ENCODE results near the gene EIPR1. TPM values are rescaled to one million over a fixed set of nuclear protein-coding genes. Genes with fewer than 3 reads are reported as not detected.

EIPR1 gene
- total and polyA plus RNA-seq, 2 of the 13 experiments (the other 11 are each of a cell fraction or from before 2014, with no cell fraction given), result 70.0 to 96.3 TPM

DNA sequence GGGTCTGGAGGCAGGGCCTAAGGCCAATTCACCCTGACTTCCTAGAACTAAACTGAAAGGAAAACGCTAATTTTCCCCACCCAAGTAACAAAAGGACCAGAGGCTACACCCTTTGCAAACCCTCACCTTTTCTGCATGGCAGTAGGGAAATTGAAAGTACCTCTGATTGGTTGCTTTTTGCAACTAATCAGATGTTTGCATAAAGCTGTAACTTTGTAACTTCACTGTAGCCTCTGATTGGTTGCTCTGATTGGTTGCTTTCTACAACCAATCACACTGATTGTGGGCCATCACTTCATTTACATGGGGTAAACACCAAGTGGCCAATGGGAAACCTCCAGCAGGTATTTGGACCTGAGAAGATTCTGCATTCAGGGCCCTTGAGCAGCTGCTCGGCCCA, 20.8 kb downstream of the EIPR1 start:
- no peak overlapping the region for H3K4me3 ChIP-seq (replicated peaks in 1 of 3; ENCODE audit: insufficient read depth in 1 of 3, low read depth in 2 of 3, low read length in 3 of 3)
- FAIRE-seq (no peak), ATAC-seq (no peak), DNase-seq (ENCODE audit: low spot score) (no peak)
- WGBS (ENCODE audit: low lambda C conversion rate), result 100% methylated on average over 2 of the region's 2 CpGs
- TF ChIP-seq KAT8 (CRISPR knock-in tag; IDR thresholded peaks at IDR 0.05) (no peak), POGZ (CRISPR knock-in tag; IDR thresholded peaks at IDR 0.05) (no peak), ZSCAN29 (CRISPR knock-in tag; conservative IDR thresholded peaks at IDR 0.05) (no peak), PRPF4 (IDR thresholded peaks at IDR 0.05; ENCODE audit: low read depth, low read length, poor library complexity, severe bottlenecking) (no peak), NR1H2 (CRISPR knock-in tag; IDR thresholded peaks at IDR 0.05; ENCODE audit: borderline replicate concordance, low read depth) (no peak), ZNF468 (CRISPR knock-in tag; IDR thresholded peaks at IDR 0.05) (no peak), ZFP41 (CRISPR knock-in tag; IDR thresholded peaks at IDR 0.05; ENCODE audit: borderline replicate concordance) (no peak), NPAS2 (CRISPR knock-in tag; IDR thresholded peaks at IDR 0.05; ENCODE audit: borderline replicate concordance) (no peak), ZNF326 (CRISPR knock-in tag; IDR thresholded peaks at IDR 0.05; ENCODE audit: borderline replicate concordance) (no peak), PHF8 (CRISPR knock-in tag; IDR thresholded peaks at IDR 0.05) (no peak)
- TF ChIP-seq, protein P1, sequence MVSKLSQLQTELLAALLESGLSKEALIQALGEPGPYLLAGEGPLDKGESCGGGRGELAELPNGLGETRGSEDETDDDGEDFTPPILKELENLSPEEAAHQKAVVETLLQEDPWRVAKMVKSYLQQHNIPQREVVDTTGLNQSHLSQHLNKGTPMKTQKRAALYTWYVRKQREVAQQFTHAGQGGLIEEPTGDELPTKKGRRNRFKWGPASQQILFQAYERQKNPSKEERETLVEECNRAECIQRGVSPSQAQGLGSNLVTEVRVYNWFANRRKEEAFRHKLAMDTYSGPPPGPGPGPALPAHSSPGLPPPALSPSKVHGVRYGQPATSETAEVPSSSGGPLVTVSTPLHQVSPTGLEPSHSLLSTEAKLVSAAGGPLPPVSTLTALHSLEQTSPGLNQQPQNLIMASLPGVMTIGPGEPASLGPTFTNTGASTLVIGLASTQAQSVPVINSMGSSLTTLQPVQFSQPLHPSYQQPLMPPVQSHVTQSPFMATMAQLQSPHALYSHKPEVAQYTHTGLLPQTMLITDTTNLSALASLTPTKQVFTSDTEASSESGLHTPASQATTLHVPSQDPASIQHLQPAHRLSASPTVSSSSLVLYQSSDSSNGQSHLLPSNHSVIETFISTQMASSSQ (IDR thresholded peaks at IDR 0.05; ENCODE audit: low read depth), result no peak
- TF ChIP-seq, protein P1 (CRISPR knock-in tag; IDR thresholded peaks at IDR 0.05; ENCODE audit: borderline replicate concordance), result no peak
- TF ChIP-seq, protein P2, sequence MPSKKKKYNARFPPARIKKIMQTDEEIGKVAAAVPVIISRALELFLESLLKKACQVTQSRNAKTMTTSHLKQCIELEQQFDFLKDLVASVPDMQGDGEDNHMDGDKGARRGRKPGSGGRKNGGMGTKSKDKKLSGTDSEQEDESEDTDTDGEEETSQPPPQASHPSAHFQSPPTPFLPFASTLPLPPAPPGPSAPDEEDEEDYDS (CRISPR knock-in tag; IDR thresholded peaks at IDR 0.05), result no peak
- TF ChIP-seq, protein P3, sequence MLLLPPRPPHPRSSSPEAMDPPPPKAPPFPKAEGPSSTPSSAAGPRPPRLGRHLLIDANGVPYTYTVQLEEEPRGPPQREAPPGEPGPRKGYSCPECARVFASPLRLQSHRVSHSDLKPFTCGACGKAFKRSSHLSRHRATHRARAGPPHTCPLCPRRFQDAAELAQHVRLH (CRISPR knock-in tag; IDR thresholded peaks at IDR 0.05; ENCODE audit: borderline replicate concordance, low read depth), result no peak
- TF ChIP-seq, protein P4, sequence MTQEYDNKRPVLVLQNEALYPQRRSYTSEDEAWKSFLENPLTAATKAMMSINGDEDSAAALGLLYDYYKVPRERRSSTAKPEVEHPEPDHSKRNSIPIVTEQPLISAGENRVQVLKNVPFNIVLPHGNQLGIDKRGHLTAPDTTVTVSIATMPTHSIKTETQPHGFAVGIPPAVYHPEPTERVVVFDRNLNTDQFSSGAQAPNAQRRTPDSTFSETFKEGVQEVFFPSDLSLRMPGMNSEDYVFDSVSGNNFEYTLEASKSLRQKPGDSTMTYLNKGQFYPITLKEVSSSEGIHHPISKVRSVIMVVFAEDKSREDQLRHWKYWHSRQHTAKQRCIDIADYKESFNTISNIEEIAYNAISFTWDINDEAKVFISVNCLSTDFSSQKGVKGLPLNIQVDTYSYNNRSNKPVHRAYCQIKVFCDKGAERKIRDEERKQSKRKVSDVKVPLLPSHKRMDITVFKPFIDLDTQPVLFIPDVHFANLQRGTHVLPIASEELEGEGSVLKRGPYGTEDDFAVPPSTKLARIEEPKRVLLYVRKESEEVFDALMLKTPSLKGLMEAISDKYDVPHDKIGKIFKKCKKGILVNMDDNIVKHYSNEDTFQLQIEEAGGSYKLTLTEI (CRISPR knock-in tag; conservative IDR thresholded peaks at IDR 0.05), result no peak
- TF ChIP-seq, protein P5, sequence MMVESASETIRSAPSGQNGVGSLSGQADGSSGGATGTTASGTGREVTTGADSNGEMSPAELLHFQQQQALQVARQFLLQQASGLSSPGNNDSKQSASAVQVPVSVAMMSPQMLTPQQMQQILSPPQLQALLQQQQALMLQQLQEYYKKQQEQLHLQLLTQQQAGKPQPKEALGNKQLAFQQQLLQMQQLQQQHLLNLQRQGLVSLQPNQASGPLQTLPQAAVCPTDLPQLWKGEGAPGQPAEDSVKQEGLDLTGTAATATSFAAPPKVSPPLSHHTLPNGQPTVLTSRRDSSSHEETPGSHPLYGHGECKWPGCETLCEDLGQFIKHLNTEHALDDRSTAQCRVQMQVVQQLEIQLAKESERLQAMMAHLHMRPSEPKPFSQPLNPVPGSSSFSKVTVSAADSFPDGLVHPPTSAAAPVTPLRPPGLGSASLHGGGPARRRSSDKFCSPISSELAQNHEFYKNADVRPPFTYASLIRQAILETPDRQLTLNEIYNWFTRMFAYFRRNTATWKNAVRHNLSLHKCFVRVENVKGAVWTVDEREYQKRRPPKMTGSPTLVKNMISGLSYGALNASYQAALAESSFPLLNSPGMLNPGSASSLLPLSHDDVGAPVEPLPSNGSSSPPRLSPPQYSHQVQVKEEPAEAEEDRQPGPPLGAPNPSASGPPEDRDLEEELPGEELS (CRISPR knock-in tag; IDR thresholded peaks at IDR 0.05), result no peak
- no peaks in the 10 kb centered on the region for H4K20me1 ChIP-seq (ENCODE audit: insufficient read depth, low read length)
- POLR2A ChIA-PET, result no interaction called here
- H3K4me2 ChIP-seq (ENCODE audit: low read depth, low read length), result no peak overlapping the region
- intact Hi-C loops (cut with micrococcal nuclease; ENCODE audit: unreplicated experiment) (no loop called here), in situ Hi-C loops (cut with HindIII; ENCODE audit: extremely low pct_ligation_motif_present, low pct_unique_long_range_greater_than_20kb) (no loop called here)
- H3K4me1 ChIP-seq (ENCODE audit: insufficient read depth, low read length), result no peaks in the 10 kb centered on the region
- H3K79me2 ChIP-seq (ENCODE audit: insufficient read depth, low read length), result peaks cover 48% of the 10 kb centered on the region
- no TSS peak for BruUV-seq (replicated peaks)
- H3K27me3 ChIP-seq (ENCODE audit: control insufficient read depth in 1 of 2, insufficient read depth in 2 of 2, low read length in 2 of 2), result no peaks in the 10 kb centered on the region
- no peak overlapping the region for H3K9ac ChIP-seq (ENCODE audit: insufficient read depth, low read depth, low read length)
- H3K36me3 ChIP-seq (replicated peaks in 1 of 2; ENCODE audit: control insufficient read depth in 1 of 2, insufficient read depth in 2 of 2, low read length in 2 of 2), result peaks cover 5 to 24% of the 10 kb centered on the region in 2 experiments
- H3K27ac ChIP-seq (ENCODE audit: extremely low read length, insufficient read depth, low read length), result no peak overlapping the region
- no peak overlapping the region for H2AFZ ChIP-seq (ENCODE audit: low read length)
- CTCF ChIA-PET (ENCODE audit: low intra/inter-chr PET ratio, low total read pairs), result no interaction called here
- H3K9me3 ChIP-seq (ENCODE audit: low read length), result no peaks in the 10 kb centered on the region

Data from HepG2 (cell line).